Gastroesophageal sphincter (tissue), 3 donors: ENCODE data around the gene VAV3.

ENCODE experiments used
- POLR2A ChIP-seq, 2 donors: fragments of 450-650 bp; IDR thresholded peaks; one replicate each; pipeline ENCODE4 v1.6.1; 2017; ENCODE audit warnings: antibody characterized with exemption in 2 of 2, mild to moderate bottlenecking in 2 of 2, moderate library complexity in 1 of 2
- TF ChIP-seq, protein P1 (sequence below), 4 experiments: fragments of 200-600 bp in 2 of 4; fragments of 450-650 bp in 2 of 4; sonication (generic) in 1 of 4; IDR thresholded peaks; one replicate each; pipeline ENCODE4 v1.5.1; 2017 to 2019; ENCODE audit warnings: antibody characterized with exemption in 4 of 4, mild to moderate bottlenecking in 2 of 4, moderate library complexity in 2 of 4

DNA sequence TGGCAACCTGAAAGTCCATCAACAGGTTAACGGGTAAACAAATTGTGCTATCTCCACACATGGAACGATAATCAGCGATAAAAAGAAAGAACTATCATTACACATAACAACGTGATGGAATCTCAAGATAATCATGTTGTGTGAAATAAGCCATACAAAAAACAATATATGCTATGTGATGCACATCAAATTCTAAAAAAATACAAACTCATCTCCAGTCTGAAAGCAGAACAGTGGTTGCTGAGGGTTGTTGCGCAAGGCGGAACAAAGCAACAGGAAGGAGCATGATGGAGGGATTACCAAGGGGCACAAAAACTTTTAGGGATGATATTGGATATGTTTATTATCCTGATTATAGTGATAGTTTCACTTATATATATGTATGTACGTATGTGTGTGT lies 324.8 kb downstream of the VAV3 start:
- TF ChIP-seq, protein P1, sequence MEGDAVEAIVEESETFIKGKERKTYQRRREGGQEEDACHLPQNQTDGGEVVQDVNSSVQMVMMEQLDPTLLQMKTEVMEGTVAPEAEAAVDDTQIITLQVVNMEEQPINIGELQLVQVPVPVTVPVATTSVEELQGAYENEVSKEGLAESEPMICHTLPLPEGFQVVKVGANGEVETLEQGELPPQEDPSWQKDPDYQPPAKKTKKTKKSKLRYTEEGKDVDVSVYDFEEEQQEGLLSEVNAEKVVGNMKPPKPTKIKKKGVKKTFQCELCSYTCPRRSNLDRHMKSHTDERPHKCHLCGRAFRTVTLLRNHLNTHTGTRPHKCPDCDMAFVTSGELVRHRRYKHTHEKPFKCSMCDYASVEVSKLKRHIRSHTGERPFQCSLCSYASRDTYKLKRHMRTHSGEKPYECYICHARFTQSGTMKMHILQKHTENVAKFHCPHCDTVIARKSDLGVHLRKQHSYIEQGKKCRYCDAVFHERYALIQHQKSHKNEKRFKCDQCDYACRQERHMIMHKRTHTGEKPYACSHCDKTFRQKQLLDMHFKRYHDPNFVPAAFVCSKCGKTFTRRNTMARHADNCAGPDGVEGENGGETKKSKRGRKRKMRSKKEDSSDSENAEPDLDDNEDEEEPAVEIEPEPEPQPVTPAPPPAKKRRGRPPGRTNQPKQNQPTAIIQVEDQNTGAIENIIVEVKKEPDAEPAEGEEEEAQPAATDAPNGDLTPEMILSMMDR (IDR thresholded peaks at IDR 0.05), result no peak
- no peak for TF ChIP-seq POLR2A (IDR thresholded peaks at IDR 0.05)
